ENCODE results near the gene PIK3R5.

The PIK3R5 gene

GRCh38 chr17:8894673-8895578 lies 70.6 kb downstream of the PIK3R5 start:
- Histone ChIP-seq H3K4me3 (ENCODE audit: low read depth in 1 of 5, low read length in 5 of 5) (no peak overlapping the region), H3K36me3 (ENCODE audit: control insufficient read depth in 5 of 5, insufficient read depth in 5 of 5, low read length in 5 of 5) (peaks cover 0 to 18% (median 2%) of the 10 kb centered on the region in 5 donors), H3K27me3 (ENCODE audit: control insufficient read depth in 5 of 5, insufficient read depth in 4 of 5, low read length in 5 of 5) (peaks cover 0 to 13% (median 3%) of the 10 kb centered on the region in 5 donors), H3K4me1 (ENCODE audit: control insufficient read depth in 5 of 5, insufficient read depth in 5 of 5, low read length in 5 of 5) (peaks cover 0 to 3% (median 0%) of the 10 kb centered on the region in 5 donors), H3K9me3 (ENCODE audit: control insufficient read depth in 5 of 5, low read length in 5 of 5) (no peaks in the 10 kb centered on the region), H3K9ac (ENCODE audit: low read length in 5 of 5) (no peak overlapping the region), H3K27ac (ENCODE audit: low read depth, low read length) (no peak overlapping the region)

GRCh38 chr17:8894202-8894671 lies 71.3 kb downstream of the PIK3R5 start:
- Histone ChIP-seq H3K27ac (ENCODE audit: low read depth, low read length) (no peak overlapping the region), H3K4me3 (ENCODE audit: low read depth in 1 of 5, low read length in 5 of 5) (no peak overlapping the region), H3K36me3 (ENCODE audit: control insufficient read depth in 5 of 5, insufficient read depth in 5 of 5, low read length in 5 of 5) (peaks cover 0 to 24% (median 2%) of the 10 kb centered on the region in 5 donors), H3K27me3 (ENCODE audit: control insufficient read depth in 5 of 5, insufficient read depth in 4 of 5, low read length in 5 of 5) (peaks cover 0 to 13% (median 3%) of the 10 kb centered on the region in 5 donors), H3K4me1 (ENCODE audit: control insufficient read depth in 5 of 5, insufficient read depth in 5 of 5, low read length in 5 of 5) (peaks cover 0 to 3% (median 0%) of the 10 kb centered on the region in 5 donors), H3K9me3 (ENCODE audit: control insufficient read depth in 5 of 5, low read length in 5 of 5) (no peaks in the 10 kb centered on the region), H3K9ac (ENCODE audit: low read length in 5 of 5) (no peak overlapping the region)

- peaks cover 0 to 30% (median 2%) of the 10 kb centered on the region in 5 donors for H3K36me3 ChIP-seq (ENCODE audit: control insufficient read depth in 5 of 5, insufficient read depth in 5 of 5, low read length in 5 of 5)
- peaks cover 0 to 13% (median 0%) of the 10 kb centered on the region in 5 donors for H3K27me3 ChIP-seq (ENCODE audit: control insufficient read depth in 5 of 5, insufficient read depth in 4 of 5, low read length in 5 of 5)
- no peaks in the 10 kb centered on the region for H3K9me3 ChIP-seq (ENCODE audit: control insufficient read depth in 5 of 5, low read length in 5 of 5)
- no peak overlapping the region for H3K27ac ChIP-seq (ENCODE audit: low read depth, low read length)
- H3K9ac ChIP-seq (ENCODE audit: low read length in 5 of 5), result no peak overlapping the region
- no peak overlapping the region for H3K4me3 ChIP-seq (ENCODE audit: low read depth in 1 of 5, low read length in 5 of 5)
- H3K4me1 ChIP-seq (ENCODE audit: control insufficient read depth in 5 of 5, insufficient read depth in 5 of 5, low read length in 5 of 5), result peaks cover 0 to 3% (median 0%) of the 10 kb centered on the region in 5 donors
Measured at GRCh38 chr17:8893621-8894201, 71.8 kb downstream of the PIK3R5 start.

GRCh38 chr17:8893059-8893458 lies 72.4 kb downstream of the PIK3R5 start:
- H3K4me1 ChIP-seq (ENCODE audit: control insufficient read depth in 5 of 5, insufficient read depth in 5 of 5, low read length in 5 of 5), result peaks cover 0 to 8% (median 0%) of the 10 kb centered on the region in 5 donors
- peaks cover 0 to 36% (median 2%) of the 10 kb centered on the region in 5 donors for H3K36me3 ChIP-seq (ENCODE audit: control insufficient read depth in 5 of 5, insufficient read depth in 5 of 5, low read length in 5 of 5)
- H3K4me3 ChIP-seq (ENCODE audit: low read depth in 1 of 5, low read length in 5 of 5), result no peak overlapping the region
- H3K9me3 ChIP-seq (ENCODE audit: control insufficient read depth in 5 of 5, low read length in 5 of 5), result no peaks in the 10 kb centered on the region
- no peak overlapping the region for H3K9ac ChIP-seq (ENCODE audit: low read length in 5 of 5)
- H3K27me3 ChIP-seq (ENCODE audit: control insufficient read depth in 5 of 5, insufficient read depth in 4 of 5, low read length in 5 of 5), result peaks cover 0 to 13% (median 0%) of the 10 kb centered on the region in 5 donors
- H3K27ac ChIP-seq (ENCODE audit: low read depth, low read length), result no peak overlapping the region

- H3K27me3 ChIP-seq (ENCODE audit: control insufficient read depth in 5 of 5, insufficient read depth in 4 of 5, low read length in 5 of 5), result peaks cover 0 to 13% (median 0%) of the 10 kb centered on the region in 5 donors
- H3K27ac ChIP-seq (ENCODE audit: low read depth, low read length), result no peak overlapping the region
- no peak overlapping the region for H3K9ac ChIP-seq (ENCODE audit: low read length in 5 of 5)
- no peak overlapping the region for H3K4me3 ChIP-seq (ENCODE audit: low read depth in 1 of 5, low read length in 5 of 5)
- H3K36me3 ChIP-seq (ENCODE audit: control insufficient read depth in 5 of 5, insufficient read depth in 5 of 5, low read length in 5 of 5), result peaks cover 0 to 35% (median 3%) of the 10 kb centered on the region in 5 donors
- H3K4me1 ChIP-seq (ENCODE audit: control insufficient read depth in 5 of 5, insufficient read depth in 5 of 5, low read length in 5 of 5), result peaks cover 0 to 9% (median 0%) of the 10 kb centered on the region in 5 donors
- no peaks in the 10 kb centered on the region for H3K9me3 ChIP-seq (ENCODE audit: control insufficient read depth in 5 of 5, low read length in 5 of 5)
Measured at GRCh38 chr17:8892338-8892690, 73.2 kb downstream of the PIK3R5 start.

GRCh38 chr17:8890671-8891070 lies 74.8 kb downstream of the PIK3R5 start:
- Histone ChIP-seq H3K27ac (ENCODE audit: low read depth, low read length) (no peak overlapping the region), H3K4me3 (ENCODE audit: low read depth in 1 of 5, low read length in 5 of 5) (no peak overlapping the region), H3K27me3 (ENCODE audit: control insufficient read depth in 5 of 5, insufficient read depth in 4 of 5, low read length in 5 of 5) (peaks cover 0 to 7% (median 0%) of the 10 kb centered on the region in 5 donors), H3K36me3 (ENCODE audit: control insufficient read depth in 5 of 5, insufficient read depth in 5 of 5, low read length in 5 of 5) (peaks cover 0 to 44% (median 11%) of the 10 kb centered on the region in 5 donors), H3K9ac (ENCODE audit: low read length in 5 of 5) (no peak overlapping the region), H3K4me1 (ENCODE audit: control insufficient read depth in 5 of 5, insufficient read depth in 5 of 5, low read length in 5 of 5) (peaks cover 0 to 9% (median 0%) of the 10 kb centered on the region in 5 donors), H3K9me3 (ENCODE audit: control insufficient read depth in 5 of 5, low read length in 5 of 5) (no peaks in the 10 kb centered on the region)

- peaks cover 0 to 9% (median 0%) of the 10 kb centered on the region in 5 donors for H3K4me1 ChIP-seq (ENCODE audit: control insufficient read depth in 5 of 5, insufficient read depth in 5 of 5, low read length in 5 of 5)
- H3K27ac ChIP-seq (ENCODE audit: low read depth, low read length), result no peak overlapping the region
- peaks cover 0 to 45% (median 11%) of the 10 kb centered on the region in 5 donors for H3K36me3 ChIP-seq (ENCODE audit: control insufficient read depth in 5 of 5, insufficient read depth in 5 of 5, low read length in 5 of 5)
- no peak overlapping the region for H3K9ac ChIP-seq (ENCODE audit: low read length in 5 of 5)
- H3K27me3 ChIP-seq (ENCODE audit: control insufficient read depth in 5 of 5, insufficient read depth in 4 of 5, low read length in 5 of 5), result peaks cover 0 to 2% (median 0%) of the 10 kb centered on the region in 5 donors
- no peaks in the 10 kb centered on the region for H3K9me3 ChIP-seq (ENCODE audit: control insufficient read depth in 5 of 5, low read length in 5 of 5)
- H3K4me3 ChIP-seq (ENCODE audit: low read depth in 1 of 5, low read length in 5 of 5), result no peak overlapping the region
Measured at GRCh38 chr17:8889458-8890210, 75.9 kb downstream of the PIK3R5 start.

- Histone ChIP-seq H3K27ac (ENCODE audit: low read depth, low read length) (no peak overlapping the region), H3K36me3 (ENCODE audit: control insufficient read depth in 5 of 5, insufficient read depth in 5 of 5, low read length in 5 of 5) (peaks cover 0 to 53% (median 11%) of the 10 kb centered on the region in 5 donors), H3K27me3 (ENCODE audit: control insufficient read depth in 5 of 5, insufficient read depth in 4 of 5, low read length in 5 of 5) (peaks cover 0 to 1% (median 0%) of the 10 kb centered on the region in 5 donors), H3K4me3 (ENCODE audit: low read depth in 1 of 5, low read length in 5 of 5) (no peak overlapping the region), H3K4me1 (ENCODE audit: control insufficient read depth in 5 of 5, insufficient read depth in 5 of 5, low read length in 5 of 5) (peaks cover 0 to 9% (median 0%) of the 10 kb centered on the region in 5 donors), H3K9me3 (ENCODE audit: control insufficient read depth in 5 of 5, low read length in 5 of 5) (no peaks in the 10 kb centered on the region), H3K9ac (ENCODE audit: low read length in 5 of 5) (no peak overlapping the region)
Measured at GRCh38 chr17:8888704-8889302, 76.7 kb downstream of the PIK3R5 start.
